NCI-H460 (cell line): ENCODE measurements around the gene TJP3. TPM values are rescaled to one million over a fixed set of nuclear protein-coding genes. Genes with fewer than 3 reads are reported as not detected.

ENCODE experiments used
- DNase-seq: peaks from one replicate; pipeline ENCODE4 v3.0.0-alpha.2; 2016; ENCODE audit warnings: low read depth; ENCODE audit errors: extremely low read depth
- small RNA-seq, 2 experiments: library from RNA; depleted of rRNA; stranded (forward); fragments of <200 nt; gene quantifications; one replicate each; pipeline ENCODE3, GENCODE V24; 2014
- total RNA-seq: library from RNA; depleted of rRNA; stranded (reverse); fragments of >200 nt; shearing (Covaris generic); gene quantifications from 2 replicates; pipeline ENCODE4 v1.2.3, GENCODE V29; 2014; rRNA removed

The TJP3 gene
- total RNA-seq, 1 experiment from 2014 or later, result 0.69 TPM

DNA sequence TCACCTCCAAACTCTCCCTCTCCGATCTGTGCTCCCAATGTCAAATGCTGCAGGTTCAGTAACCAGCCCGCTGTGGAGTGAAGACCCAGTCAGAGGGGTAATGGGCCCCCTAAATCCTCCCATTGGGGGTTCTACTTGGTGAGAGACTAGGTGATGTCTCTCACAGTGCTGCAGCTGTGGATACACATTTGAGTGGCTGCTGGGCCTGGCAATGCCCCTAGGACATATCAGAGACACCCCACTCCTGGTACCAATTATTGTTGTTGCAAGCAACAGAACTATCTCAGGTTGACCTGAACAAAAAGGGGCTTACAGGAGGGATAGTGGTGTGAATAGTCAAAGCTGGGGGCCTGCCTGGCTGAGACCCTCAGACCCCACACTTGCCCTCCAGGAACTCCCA is 73.4 kb downstream of the TJP3 start:
- DNase-seq, result no peak

DNA sequence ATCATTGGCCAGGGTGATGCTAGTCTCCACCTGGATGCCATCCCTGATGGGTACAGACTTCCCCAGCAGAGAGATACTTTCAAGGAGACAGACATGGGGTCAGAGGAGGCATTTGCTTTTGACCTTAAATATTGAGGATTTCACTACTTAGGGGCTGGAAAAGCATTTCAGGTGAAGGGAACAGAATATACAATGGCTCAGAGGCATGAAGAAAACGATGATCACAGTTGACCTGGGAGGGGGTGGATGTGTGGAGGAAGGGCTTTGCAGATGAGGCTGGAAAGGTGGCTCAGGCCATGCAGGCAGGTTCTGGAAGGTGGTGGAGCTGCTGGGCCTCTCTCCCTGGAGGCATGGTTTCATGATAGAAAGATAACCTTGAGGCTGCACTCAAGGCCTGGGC is 74.1 kb downstream of the TJP3 start:
- no peak for DNase-seq

DNA sequence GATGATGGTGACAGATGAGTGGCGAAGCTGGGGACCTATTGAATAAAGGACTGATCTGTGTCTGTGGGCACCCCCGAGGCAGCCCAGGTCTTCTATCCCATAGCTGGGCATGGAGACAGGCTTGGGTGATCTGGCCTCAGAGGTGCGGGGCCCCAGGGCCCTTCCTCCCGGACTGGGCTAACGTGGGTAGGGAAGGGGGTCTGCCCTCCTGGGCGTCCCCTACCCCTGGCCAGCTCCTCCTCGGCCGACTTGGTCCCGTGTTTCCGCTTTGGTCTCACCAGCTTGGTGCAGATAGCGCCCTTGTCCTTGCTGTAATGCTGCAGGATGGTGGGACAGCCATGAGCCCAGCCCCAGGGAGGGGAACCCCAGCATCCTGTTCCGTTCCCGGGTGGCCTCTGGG is 74.7 kb downstream of the TJP3 start:
- no peak for DNase-seq

DNA sequence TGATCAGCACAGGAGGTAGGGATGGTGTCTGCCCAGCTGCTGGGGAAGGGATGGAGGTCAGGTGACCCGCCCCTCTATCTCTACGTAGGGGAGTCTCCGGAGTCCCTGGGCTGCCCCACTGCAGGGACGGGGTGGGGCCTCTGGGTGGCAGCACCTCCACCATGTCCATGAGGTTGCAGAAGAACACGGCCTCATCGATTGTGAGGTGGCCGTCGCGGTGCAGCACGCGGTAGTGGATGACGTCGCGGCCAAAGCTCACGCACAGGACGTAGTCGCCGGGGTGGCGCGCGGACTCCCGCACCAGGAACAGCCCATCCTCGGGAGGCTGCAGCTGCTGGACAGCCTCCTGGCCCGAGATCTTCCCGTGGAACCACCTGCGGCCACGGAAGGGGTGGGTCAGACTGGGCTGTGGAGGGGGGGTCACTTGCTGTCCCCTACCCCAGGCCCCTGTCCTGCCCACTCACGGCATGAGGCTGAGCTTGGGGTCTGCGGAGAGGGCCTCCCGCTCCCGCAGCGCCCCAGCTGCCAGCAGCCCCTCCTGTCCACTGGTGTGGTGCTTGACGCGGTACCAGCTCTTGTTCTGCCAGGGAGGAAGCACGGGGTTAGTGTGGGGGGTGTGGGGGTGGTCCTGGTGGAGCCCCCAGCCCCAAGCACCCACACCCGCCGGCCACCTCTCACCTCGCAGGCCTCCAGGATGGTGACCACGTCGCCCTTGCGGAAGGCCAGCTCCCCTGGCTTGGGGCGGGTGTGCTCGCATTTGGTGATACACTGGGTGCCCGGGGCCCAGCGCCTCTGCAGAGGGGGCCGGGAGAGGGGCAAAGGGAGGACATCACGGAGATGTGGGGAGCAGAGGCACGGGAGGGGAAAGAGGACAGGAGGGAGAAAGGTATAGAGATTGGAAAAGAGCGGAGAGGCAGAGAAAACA is 75.7 kb downstream of the TJP3 start:
- DNase-seq, result no peak

DNA sequence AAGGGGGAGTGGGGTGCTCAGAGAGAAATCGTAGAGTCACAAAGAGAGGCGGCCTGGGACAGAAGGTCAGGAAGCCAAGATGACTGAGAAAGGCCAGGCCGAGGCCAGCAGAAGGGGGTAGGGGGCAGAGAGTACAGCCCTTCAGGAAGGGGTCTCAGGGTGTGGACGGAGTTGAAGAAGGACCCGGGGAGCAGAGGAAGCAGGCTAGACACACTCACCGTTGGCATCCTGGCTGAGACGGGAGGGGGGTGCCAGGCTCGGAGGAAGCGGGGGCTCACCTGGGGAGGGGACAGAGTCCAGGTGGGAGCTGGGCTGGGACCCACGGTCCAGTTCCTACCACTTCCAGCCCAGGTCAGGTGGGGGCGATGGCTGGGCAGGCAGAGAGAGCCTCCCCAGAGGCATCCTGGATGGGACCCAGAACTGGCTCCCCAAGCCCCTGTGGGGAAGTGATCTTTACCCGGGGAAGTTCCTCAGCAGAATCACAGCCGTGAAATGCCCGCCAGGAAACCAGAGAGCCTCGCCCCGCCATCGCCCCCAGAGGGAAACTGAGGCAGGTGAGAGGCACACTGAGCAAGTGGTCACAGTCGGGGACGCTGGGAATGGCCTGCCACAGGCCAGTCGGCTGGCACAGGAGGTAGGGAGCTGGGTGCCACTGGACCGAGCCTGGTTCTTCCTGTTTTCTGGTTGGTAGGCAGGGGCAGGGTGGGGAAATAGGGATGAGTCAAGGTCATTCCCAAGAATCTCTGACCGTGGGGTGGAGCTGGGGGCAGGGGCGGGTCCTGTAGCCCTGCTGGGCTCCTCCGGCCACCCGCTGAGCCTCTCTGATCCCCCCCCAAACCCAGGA is 76.6 kb downstream of the TJP3 start:
- DNase-seq, result no peak

DNA sequence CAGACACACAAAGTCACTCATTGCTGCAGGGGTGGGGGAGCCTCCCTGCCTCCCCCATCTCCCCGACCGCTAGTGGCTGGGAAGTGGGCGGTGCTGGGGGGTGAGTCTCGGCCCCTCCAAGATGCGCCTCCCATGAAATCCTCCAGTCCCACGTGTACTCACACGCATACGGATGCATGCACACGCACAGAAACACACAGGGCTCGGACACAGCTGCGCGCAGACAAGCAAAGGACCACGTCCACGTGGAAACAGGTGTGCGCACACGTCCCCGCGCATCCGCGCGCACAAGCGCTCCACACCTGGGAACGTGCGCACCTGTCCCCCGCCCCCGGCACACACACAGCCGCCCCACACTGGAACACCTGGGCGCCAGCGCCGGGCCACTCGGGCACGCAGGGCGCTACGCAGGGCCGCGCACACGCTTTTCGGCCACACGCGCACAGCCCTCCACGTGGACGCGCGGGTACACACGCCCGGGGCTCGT is 77.3 kb downstream of the TJP3 start:
- no peak for DNase-seq

DNA sequence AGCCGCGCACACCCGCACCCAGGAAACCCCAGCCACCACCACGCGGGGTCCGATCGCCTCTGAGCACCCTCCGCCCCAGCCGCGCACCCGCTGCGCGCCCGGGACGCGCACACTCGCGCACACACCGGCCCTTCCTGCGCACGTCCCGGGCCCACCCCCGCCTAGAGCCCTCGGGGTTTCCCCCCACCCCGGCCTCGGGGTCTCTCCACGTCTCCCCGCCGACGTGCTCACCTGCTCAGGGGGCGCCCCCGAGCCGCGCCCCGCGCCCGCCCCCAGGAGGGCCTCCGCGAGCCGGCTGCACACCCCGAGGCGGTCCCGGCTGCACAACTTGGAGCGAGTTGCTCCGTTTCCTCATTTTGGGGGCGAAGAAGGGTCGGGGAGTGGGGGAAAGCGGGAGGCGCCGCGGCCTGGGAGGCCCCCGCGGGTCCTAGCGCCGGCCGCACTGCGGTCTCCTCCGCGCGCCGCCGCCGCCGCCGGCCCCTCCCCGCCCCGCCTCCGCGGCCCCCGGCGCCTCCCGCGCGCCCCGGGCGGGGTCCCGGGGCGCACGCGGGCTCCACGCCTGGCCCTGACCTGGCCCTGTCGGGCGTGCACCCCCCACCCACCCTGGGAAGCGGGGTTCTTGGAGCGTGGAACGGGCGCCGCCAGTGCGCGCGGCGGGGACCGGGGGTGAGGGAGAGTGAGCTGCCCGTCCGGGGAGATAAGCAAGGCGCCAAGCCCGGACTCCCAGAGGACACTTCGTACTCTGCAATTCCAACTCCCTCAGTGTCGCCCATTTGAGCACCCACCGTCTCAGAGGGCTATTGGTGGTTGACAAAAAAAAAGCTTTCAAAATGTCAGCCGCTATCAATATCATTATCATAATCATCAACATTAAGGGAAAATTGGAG is 78.0 kb downstream of the TJP3 start, which contains the start of gene MATK:
Gene MATK, minus strand, starts transcription at position 444 of the 887 bp plus-strand sequence. CDS start 1,246 bp downstream, outside the sequence.
- no peak for DNase-seq

DNA sequence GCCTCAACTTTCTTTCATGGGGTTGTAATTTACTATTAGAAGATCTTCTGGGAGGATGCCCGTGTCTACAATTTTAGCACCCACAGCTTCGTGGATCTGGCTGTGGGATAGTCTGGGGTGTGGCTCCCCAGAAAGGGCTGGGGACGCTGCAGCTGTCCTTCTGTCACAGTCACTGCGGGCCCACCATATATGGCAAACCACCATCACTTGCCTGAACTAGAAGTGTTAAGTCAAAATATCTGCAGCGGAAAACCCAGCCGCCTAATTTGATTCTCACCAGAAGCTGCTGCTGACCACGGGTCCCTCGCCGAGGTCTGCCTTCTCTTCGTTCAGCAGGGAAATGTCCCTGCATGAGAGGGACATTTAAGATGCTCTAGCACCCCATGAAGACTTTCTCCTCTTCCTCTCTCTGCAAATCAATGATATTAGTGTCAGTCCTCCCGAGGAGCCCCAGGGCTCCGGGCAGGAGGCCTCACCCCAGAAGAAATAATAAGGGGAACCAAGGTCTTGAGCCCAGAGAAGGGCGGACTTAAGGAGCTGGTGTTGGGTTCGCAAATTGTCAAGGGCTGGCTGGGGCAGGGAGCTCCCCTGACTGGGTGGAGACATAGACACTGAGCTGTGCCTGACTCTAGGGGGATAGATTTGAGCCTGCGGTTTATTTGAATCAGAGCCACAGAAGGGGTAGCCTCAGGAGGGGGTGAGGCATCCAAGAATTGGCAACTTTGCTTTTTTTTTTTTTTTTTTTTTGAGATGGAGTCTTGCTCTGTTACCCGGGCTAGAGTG is 81.0 kb downstream of the TJP3 start:
- no peak for DNase-seq

DNA sequence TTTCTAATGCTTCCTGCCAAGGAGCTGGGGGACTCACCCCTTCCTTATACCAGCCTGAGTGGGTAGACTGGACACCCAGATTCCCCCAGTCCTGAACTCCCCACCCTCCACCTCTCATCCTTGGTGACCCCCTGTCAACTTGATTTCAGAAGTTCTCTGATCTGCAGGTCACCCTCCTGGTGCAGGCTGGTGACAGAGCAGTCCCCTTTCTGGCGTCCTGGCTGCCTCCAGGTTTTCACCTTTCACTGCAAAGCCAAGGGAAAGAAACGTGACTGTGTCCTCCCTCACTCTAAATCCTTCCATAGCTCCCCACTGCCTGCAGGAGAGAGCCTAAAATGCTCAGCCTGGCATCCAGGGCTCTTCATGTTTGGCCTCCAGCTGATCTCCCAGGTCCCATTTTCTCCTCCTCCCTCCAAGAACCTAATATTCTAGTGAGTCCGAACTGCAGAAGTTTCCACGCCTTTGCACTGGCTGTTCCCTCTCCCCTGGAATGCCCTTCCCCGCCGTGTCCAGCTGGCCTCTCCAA is 82.1 kb downstream of the TJP3 start:
- no peak for DNase-seq

DNA sequence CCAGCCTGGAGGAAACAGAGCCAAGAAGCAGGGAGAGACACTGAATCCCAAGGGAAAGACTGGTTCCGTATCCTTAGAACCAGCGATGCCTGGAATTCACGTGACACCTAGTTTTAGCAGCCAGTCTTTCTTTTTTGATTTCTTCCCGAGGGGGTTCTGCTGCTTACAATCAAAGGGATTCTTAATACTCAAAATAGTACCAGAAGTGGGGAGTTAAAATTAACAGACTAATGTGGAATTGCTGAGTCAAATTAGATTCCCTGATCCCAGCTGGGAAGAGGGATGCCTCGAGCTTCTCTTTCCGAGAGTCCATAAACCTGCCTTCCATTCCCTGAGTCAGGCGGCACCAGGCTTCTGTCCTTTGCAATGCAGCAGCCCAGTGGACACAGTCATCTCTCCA is 82.8 kb downstream of the TJP3 start:
- no peak for DNase-seq

DNA sequence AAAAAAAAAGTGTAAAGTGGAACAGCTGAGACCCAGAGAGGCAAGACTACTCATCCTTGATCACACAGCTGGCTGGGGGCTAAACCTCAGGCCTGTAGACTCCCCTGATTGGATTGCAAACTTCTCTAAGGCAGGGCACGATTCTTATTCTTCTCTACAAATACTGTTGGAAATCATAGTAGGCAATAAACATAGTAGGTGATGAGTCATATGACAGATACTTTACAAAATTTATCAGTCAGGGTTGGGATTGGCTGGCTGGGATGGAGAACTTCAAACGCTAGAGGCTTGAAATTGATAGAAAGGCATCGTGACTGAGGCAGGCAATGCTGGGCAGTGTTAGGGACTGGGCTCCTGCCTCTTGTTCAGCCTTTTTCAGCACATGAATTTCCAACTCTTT is 83.9 kb downstream of the TJP3 start:
- DNase-seq, result no peak

DNA sequence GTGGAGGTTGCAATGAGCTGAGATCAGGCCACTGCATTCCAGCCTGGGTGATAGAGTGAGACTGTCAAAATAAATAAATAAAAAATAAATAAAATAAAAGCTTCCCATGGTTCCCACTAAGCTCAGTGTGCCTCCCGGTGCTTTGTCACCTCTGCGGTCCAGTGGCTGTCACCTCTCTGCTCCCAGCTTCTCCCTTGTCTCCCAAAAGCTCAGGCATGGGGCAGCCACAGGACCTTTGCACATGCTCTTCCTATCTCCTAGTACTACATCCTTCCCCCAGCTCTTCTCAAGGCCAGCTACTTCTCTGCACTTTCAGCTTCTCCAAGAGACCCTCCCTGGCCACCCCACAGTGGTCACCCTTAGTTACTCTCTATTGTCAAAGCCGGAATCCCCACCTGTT is 85.6 kb downstream of the TJP3 start:
- DNase-seq, result no peak

DNA sequence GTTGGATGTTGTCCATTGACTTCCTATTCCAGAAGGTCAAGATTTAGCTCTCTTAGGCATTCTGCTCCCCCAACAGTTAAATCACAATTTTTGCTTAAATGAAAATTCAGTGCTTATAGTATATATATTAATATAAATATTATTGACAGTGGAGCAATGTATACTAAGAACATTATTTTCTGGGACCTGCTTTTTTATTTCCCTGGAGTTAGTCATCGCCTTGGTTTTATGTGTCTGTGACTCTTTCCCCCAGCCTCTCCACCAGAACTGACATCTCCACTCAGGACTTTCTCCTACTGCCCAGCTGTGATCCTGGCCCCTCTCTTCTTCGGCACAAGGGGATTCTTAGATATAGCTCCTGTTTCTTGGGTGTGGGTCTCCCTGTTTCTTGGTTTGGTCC is 88.2 kb downstream of the TJP3 start:
- DNase-seq, result no peak

DNA sequence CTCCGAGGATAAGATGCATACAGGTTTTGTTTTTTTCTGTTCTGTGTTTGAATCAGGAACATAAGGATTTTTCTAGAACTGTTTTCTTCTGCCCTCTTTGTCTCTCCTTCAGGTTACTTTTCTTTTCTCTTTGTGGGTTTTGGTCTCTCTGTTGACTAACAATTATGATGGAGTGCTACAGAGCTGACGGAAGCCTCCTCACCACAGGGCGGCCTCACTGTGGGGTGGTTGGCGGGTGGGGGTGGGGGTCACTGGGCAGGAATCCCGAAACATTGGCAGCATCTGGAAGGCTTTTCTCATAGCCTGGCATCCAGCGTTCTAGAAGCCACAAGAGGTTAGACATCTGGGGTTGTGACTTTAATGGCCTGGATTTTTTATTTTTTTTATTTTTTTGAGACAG is 90.0 kb downstream of the TJP3 start:
- DNase-seq, result no peak

Small RNA genes within 50 kb of the gene (small RNA-seq; reads per million reads assigned to genes)
- 0 reads per million in 2 experiments for gene AC005777.1

Other genes with a start within 250 kb of the TJP3 start
- not detected in 2 replicates for gene SMIM24, start 227.9 kb upstream of the TJP3 start, total RNA-seq
- gene SMIM44, start 224.9 kb upstream of the TJP3 start, total RNA-seq, result not detected in 2 replicates
- gene DOHH, start 207.7 kb upstream of the TJP3 start, total RNA-seq, result 13.0 and 13.7 TPM in 2 replicates
- 17.6 and 18.8 TPM in 2 replicates for gene FZR1, start 202.1 kb upstream of the TJP3 start, total RNA-seq
- gene TEKTIP1, start 169.2 kb upstream of the TJP3 start, total RNA-seq, result not detected in 2 replicates
- gene MFSD12, start 150.8 kb upstream of the TJP3 start, total RNA-seq, result 178 and 210 TPM in 2 replicates
- 125 and 134 TPM in 2 replicates for gene HMG20B, start 135.4 kb upstream of the TJP3 start, total RNA-seq
- gene GIPC3, start 122.9 kb upstream of the TJP3 start, total RNA-seq, result 0.25 and 0.29 TPM in 2 replicates
- 1.2 and 1.4 TPM in 2 replicates for gene TBXA2R, start 101.5 kb upstream of the TJP3 start, total RNA-seq
- gene CACTIN, start 81.6 kb upstream of the TJP3 start, total RNA-seq, result 10.5 and 13.0 TPM in 2 replicates
- gene PIP5K1C, start 7.9 kb upstream of the TJP3 start, total RNA-seq, result 6.2 and 6.8 TPM in 2 replicates
- gene APBA3, start 53.3 kb downstream of the TJP3 start, total RNA-seq, result 12.9 and 16.4 TPM in 2 replicates
- gene MRPL54, start 54.3 kb downstream of the TJP3 start, total RNA-seq, result 35.8 and 40.8 TPM in 2 replicates
- not detected in 2 replicates for gene RAX2, start 63.8 kb downstream of the TJP3 start, total RNA-seq
- gene MATK, start 78.0 kb downstream of the TJP3 start, total RNA-seq, result not detected in 2 replicates
- not detected in 2 replicates for gene ZFR2, start 160.7 kb downstream of the TJP3 start, total RNA-seq
- not detected in 2 replicates for gene ATCAY, start 172.3 kb downstream of the TJP3 start, total RNA-seq
- not detected in 2 replicates for gene NMRK2, start 224.7 kb downstream of the TJP3 start, total RNA-seq